Hepatocyte (in vitro differentiated cells): ENCODE results near the gene ZNF215. TPM values are rescaled to one million over a fixed set of nuclear protein-coding genes. Genes with fewer than 3 reads are reported as not detected.

Source experiments
- DNase-seq: peaks from one replicate; pipeline ENCODE4 v3.0.0-alpha.2; 2016; ENCODE audit warnings: low spot score
- H2AFZ ChIP-seq: fragments of 200-600 bp; sonication (generic); 2 replicates; pipeline ENCODE4 v1.6.0; 2016; ENCODE audit warnings: antibody characterized with exemption, mild to moderate bottlenecking
- H3K27ac ChIP-seq: fragments of 200-600 bp; sonication (generic); 2 replicates; pipeline ENCODE4 v1.5.1; 2016; ENCODE audit warnings: mild to moderate bottlenecking
- H3K27me3 ChIP-seq: fragments of 200-600 bp; sonication (generic); 2 replicates; pipeline ENCODE4 v1.6.1; 2016
- H3K36me3 ChIP-seq: fragments of 200-600 bp; sonication (generic); replicated peaks from 2 replicates; pipeline ENCODE4 v1.5.1; 2016; ENCODE audit warnings: low read depth; ENCODE audit not compliant: insufficient read depth
- H3K4me1 ChIP-seq: fragments of 200-600 bp; sonication (generic); 2 replicates; pipeline ENCODE4 v1.5.1; 2016; ENCODE audit warnings: mild to moderate bottlenecking, moderate library complexity; ENCODE audit not compliant: insufficient read depth
- H3K4me2 ChIP-seq: fragments of 200-600 bp; sonication (generic); 2 replicates; pipeline ENCODE4 v1.6.0; 2016
- H3K4me3 ChIP-seq: fragments of 200-600 bp; sonication (generic); 2 replicates; pipeline ENCODE4 v1.5.1; 2016; ENCODE audit warnings: mild to moderate bottlenecking
- H3K79me2 ChIP-seq: fragments of 200-600 bp; sonication (generic); 2 replicates; pipeline ENCODE4 v1.6.0; 2017; ENCODE audit warnings: mild to moderate bottlenecking
- H3K9me2 ChIP-seq: fragments of 200-600 bp; sonication (generic); replicated peaks from 2 replicates; pipeline ENCODE4 v1.6.0; 2017; ENCODE audit warnings: mild to moderate bottlenecking; ENCODE audit not compliant: insufficient read depth
- H3K9me3 ChIP-seq: fragments of 200-600 bp; sonication (generic); 2 replicates; pipeline ENCODE4 v1.5.1; 2016; ENCODE audit warnings: low read depth, mild to moderate bottlenecking
- H4K20me1 ChIP-seq: fragments of 200-600 bp; sonication (generic); 2 replicates; pipeline ENCODE4 v1.6.0; 2016; ENCODE audit warnings: mild to moderate bottlenecking; ENCODE audit not compliant: insufficient read depth, poor library complexity, severe bottlenecking
- CTCF ChIP-seq: fragments of 200-600 bp; sonication (generic); IDR thresholded peaks from 2 replicates; pipeline ENCODE4 v1.5.1; 2016; ENCODE audit warnings: antibody characterized with exemption, mild to moderate bottlenecking; ENCODE audit not compliant: poor library complexity
- EZH2 ChIP-seq: fragments of 200-600 bp; sonication (generic); IDR thresholded peaks from 2 replicates; pipeline ENCODE4 v1.6.1; 2016; ENCODE audit warnings: antibody characterized with exemption, mild to moderate bottlenecking, borderline replicate concordance
- EZH2phosphoT487 ChIP-seq: fragments of 200-600 bp; sonication (generic); IDR thresholded peaks from one replicate; pipeline ENCODE4 v1.6.1; 2018; ENCODE audit warnings: antibody characterized with exemption, mild to moderate bottlenecking, low read depth, moderate library complexity; ENCODE audit not compliant: unreplicated experiment, severe bottlenecking
- WGBS: methylation state at CpG from one replicate; pipeline ENCODE4 v1.1.6; 2016; ENCODE audit warnings: low lambda C conversion rate; ENCODE audit errors: missing lambda C conversion rate; 5-methylcytosine and 5-hydroxymethylcytosine counted together
- polyA plus RNA-seq: library from polyadenylated mRNA; unstranded; fragments of >200 nt; fragmentation: Nextera tagmentation; extraction: Ambion mirVana; gene quantifications from 2 replicates; pipeline ENCODE4 v1.2.1, GENCODE V29; 2016
- total RNA-seq: library from RNA; depleted of rRNA; stranded (reverse); fragments of >200 nt; gene quantifications from 2 replicates; pipeline ENCODE4 v1.2.3, GENCODE V29; 2014

Gene ZNF215
- total and polyA plus RNA-seq, 2 experiments from 2014 or later = 1.2 to 3.3 TPM

DNA sequence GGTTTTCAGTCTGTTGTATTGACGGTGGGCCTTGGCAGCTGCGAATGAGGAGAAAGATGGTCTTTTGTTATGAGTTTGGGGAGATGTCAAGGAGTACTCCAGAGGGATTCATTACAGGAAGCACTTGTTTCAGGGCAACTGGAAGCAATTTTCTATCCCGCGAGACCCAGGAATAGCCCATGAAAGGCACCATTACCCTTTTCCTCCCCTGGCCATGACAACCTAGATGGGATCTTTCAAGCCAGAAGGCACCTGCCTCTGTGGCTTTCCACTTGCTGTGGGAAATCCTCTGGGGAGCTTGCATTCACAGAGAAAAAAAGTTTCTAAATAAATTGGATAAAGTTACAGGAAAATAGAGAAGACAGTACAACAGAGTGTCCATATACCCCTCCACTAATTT is 2.7 kb downstream of the ZNF215 start:
- WGBS = 69% methylated on average over 4 of the region's 4 CpGs
- no peak overlapping the region for H3K27ac ChIP-seq
- no peaks in the 10 kb centered on the region for H4K20me1 ChIP-seq
- no peak overlapping the region for H2AFZ ChIP-seq
- no peak overlapping the region for H3K4me2 ChIP-seq
- no peaks in the 10 kb centered on the region for H3K9me3 ChIP-seq
- H3K36me3 ChIP-seq = no peaks in the 10 kb centered on the region
- peaks cover 9% of the 10 kb centered on the region for H3K4me1 ChIP-seq
- TF ChIP-seq EZH2 (no peak), CTCF (no peak), EZH2phosphoT487 (no peak)
- H3K79me2 ChIP-seq = no peaks in the 10 kb centered on the region
- no peaks in the 10 kb centered on the region for H3K27me3 ChIP-seq
- H3K4me3 ChIP-seq = no peak overlapping the region
- no peak for DNase-seq
- no peaks in the 10 kb centered on the region for H3K9me2 ChIP-seq

DNA sequence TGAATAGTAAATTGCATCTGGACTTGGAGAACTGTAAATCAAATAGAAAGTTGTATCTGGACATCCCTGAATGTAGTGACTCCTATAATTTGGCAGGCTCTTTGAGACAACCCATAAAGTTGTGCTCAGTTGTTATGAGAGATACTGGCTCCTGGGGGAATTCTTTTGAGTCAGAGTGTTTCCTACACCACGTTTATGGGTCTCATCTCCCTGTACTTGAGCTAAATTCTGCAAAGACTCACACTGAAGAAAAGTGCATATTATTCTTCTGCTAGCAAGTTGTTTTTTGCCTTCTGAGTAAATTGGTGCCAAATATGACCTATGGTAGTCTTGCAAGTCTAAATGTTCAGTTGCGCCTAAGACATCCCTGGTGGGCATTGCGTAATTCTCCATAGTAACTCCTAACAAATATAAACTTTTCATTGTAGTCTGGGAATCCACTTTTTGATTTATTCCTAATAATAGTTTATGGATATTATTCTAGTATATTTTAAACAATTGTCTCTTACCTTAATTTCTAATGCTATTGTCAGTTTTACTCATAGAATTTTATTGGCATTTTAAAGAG is 5.0 kb downstream of the ZNF215 start:
- WGBS = 85% methylated on average over 3 of the region's 3 CpGs
- no peaks in the 10 kb centered on the region for H3K27me3 ChIP-seq
- no peaks in the 10 kb centered on the region for H3K9me3 ChIP-seq
- no peak overlapping the region for H2AFZ ChIP-seq
- DNase-seq = no peak
- H3K4me1 ChIP-seq = peaks cover 9% of the 10 kb centered on the region
- no peak overlapping the region for H3K4me2 ChIP-seq
- no peak overlapping the region for H3K4me3 ChIP-seq
- H4K20me1 ChIP-seq = no peaks in the 10 kb centered on the region
- no peaks in the 10 kb centered on the region for H3K36me3 ChIP-seq
- H3K9me2 ChIP-seq = no peaks in the 10 kb centered on the region
- no peaks in the 10 kb centered on the region for H3K79me2 ChIP-seq
- H3K27ac ChIP-seq = no peak overlapping the region
- TF ChIP-seq EZH2phosphoT487 (no peak), CTCF (no peak), EZH2 (no peak)

- H3K9me2 ChIP-seq = no peaks in the 10 kb centered on the region
- no peak overlapping the region for H2AFZ ChIP-seq
- H3K4me1 ChIP-seq = peaks cover 8% of the 10 kb centered on the region
- no peaks in the 10 kb centered on the region for H3K27me3 ChIP-seq
- no peaks in the 10 kb centered on the region for H3K79me2 ChIP-seq
- H4K20me1 ChIP-seq = no peaks in the 10 kb centered on the region
- no peaks in the 10 kb centered on the region for H3K9me3 ChIP-seq
- no peak overlapping the region for H3K4me2 ChIP-seq
- no peaks in the 10 kb centered on the region for H3K36me3 ChIP-seq
- DNase-seq = no peak
- TF ChIP-seq EZH2phosphoT487 (no peak), CTCF (no peak), EZH2 (no peak)
- no peak overlapping the region for H3K4me3 ChIP-seq
- 90% methylated on average over 7 of the region's 7 CpGs for WGBS
- H3K27ac ChIP-seq = no peak overlapping the region
Measured at GRCh38 chr11:6932145-6932544, 5.9 kb downstream of the ZNF215 start.

GRCh38 chr11:6941970-6942369 is 15.7 kb downstream of the ZNF215 start:
- no peak overlapping the region for H2AFZ ChIP-seq
- no peak for DNase-seq
- no peaks in the 10 kb centered on the region for H3K9me2 ChIP-seq
- H3K4me3 ChIP-seq = no peak overlapping the region
- no peak overlapping the region for H3K4me2 ChIP-seq
- H3K4me1 ChIP-seq = no peaks in the 10 kb centered on the region
- H3K36me3 ChIP-seq = no peaks in the 10 kb centered on the region
- TF ChIP-seq EZH2phosphoT487 (no peak), CTCF (no peak), EZH2 (no peak)
- no peaks in the 10 kb centered on the region for H3K9me3 ChIP-seq
- no peaks in the 10 kb centered on the region for H4K20me1 ChIP-seq
- H3K27me3 ChIP-seq = no peaks in the 10 kb centered on the region
- H3K27ac ChIP-seq = no peak overlapping the region
- no peaks in the 10 kb centered on the region for H3K79me2 ChIP-seq
